ENCODE data around the gene BACH2.

- TF ChIP-seq ESRRA (IDR thresholded peaks at IDR 0.05; ENCODE audit: borderline replicate concordance, low read depth) = no peak
- no peak for TF ChIP-seq HDGF (IDR thresholded peaks at IDR 0.05)
- no peak for TF ChIP-seq EGR1 (conservative IDR thresholded peaks at IDR 0.05)
Observed at GRCh38 chr6:90192857-90193256, 103.8 kb downstream of the BACH2 start.

All from K562 (cell line).